Ectodermal cell (in vitro differentiated cells): ENCODE results near the gene PABPN1.
A peak's percentile ranks its signal among the peaks of the same experiment; 100 is the strongest.

Source experiments
- H3K27ac ChIP-seq: 2 replicates; pipeline ENCODE4 v1.7.0; 2013; ENCODE audit warnings: mild to moderate bottlenecking, low read depth, low read length; ENCODE audit not compliant: insufficient read depth, poor library complexity, severe bottlenecking
- H3K27me3 ChIP-seq: 2 replicates; pipeline ENCODE4 v1.7.0; 2013; ENCODE audit warnings: mild to moderate bottlenecking, low read length; ENCODE audit not compliant: insufficient read depth, control insufficient read depth, poor library complexity, severe bottlenecking
- H3K36me3 ChIP-seq: one replicate; pipeline ENCODE4 v1.7.0; 2013; ENCODE audit warnings: low read length; ENCODE audit not compliant: control insufficient read depth, insufficient read depth
- H3K4me1 ChIP-seq: one replicate; pipeline ENCODE4 v1.7.0; 2013; ENCODE audit warnings: low read length; ENCODE audit not compliant: control insufficient read depth, insufficient read depth
- H3K4me3 ChIP-seq: 2 replicates; pipeline ENCODE4 v1.7.0; 2013; ENCODE audit warnings: low read depth, low read length, control low read depth; ENCODE audit not compliant: insufficient read depth
- H3K9me3 ChIP-seq: 2 replicates; pipeline ENCODE4 v1.7.0; 2013; ENCODE audit warnings: mild to moderate bottlenecking, low read length, moderate library complexity; ENCODE audit not compliant: control insufficient read depth
- WGBS, 2 experiments: methylation state at CpG; one replicate each; pipeline ENCODE4 v1.1.7; 2013; ENCODE audit warnings: missing lambda C conversion rate in 2 of 2; 5-methylcytosine and 5-hydroxymethylcytosine counted together

The PABPN1 gene

GRCh38 chr14:23351681-23352505 lies 30.6 kb downstream of the PABPN1 start:
- H3K9me3 ChIP-seq, result no peaks in the 10 kb centered on the region
- no peaks in the 10 kb centered on the region for H3K4me1 ChIP-seq
- WGBS, 2 experiments, result 7 to 8% methylated on average over 61 of the region's 61 CpGs
- peak overlapping the region; percentile 67 for H3K4me3 ChIP-seq
- H3K36me3 ChIP-seq, result no peaks in the 10 kb centered on the region
- peak overlapping the region; percentile 68 for H3K27ac ChIP-seq
- H3K27me3 ChIP-seq, result peaks cover 9% of the 10 kb centered on the region

DNA sequence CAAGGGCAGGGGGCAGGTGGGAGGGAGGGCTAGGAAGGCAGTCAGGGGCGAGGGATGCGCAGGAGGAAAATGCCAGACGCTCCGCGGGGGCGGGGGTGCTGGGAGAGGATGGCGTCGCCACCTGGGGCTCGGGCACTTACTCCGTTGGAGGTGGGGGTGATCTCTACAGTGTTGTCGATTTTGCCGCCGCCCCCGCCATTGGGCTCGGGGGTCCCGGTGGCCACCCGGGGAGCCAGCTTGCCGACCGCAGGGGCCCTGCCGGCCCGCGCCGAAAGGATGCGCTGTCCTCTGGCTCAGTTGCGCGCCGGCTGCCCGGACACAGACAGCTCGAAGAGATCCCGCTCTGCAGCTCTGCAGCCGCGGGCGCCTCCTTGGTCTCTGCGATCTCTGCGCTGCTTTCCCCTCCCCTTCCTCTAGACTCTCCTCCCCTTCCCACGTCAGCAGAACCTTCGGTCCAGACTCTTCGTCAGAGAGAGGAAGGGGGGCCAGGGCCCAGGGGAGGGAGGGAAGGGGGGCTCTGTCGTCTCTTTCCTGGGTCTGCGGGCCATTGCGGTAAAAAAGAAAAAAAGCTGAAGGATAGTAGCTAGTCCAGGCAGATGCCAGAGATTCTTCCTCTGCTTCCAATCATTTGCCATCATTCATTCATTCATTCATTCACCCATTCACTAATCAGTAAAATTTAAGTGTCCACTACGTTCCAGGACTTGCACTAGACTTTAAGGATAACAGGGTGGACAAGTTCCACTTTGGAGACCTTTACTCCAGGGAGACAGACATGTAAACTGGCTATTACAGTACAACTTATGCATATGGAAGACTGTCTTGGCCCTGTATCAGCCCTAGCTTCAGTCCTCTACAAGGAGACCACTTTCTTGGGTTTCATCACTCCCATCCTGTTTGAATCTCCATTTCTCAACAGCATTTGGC lies 31.5 kb downstream of the PABPN1 start, which contains the start of gene SLC22A17:
SLC22A17 (minus strand) TSS at position 382 of the 927 bp plus-strand sequence.
- WGBS, 2 experiments, result 2% methylated on average over 41 to 42 of the region's 42 CpGs
- Histone ChIP-seq H3K4me3 (peak within 1 kb of the TSS; percentile 67), H3K36me3 (peaks cover 7% of the 10 kb centered on the region), H3K9me3 (no peaks in the 10 kb centered on the region), H3K27ac (peak within 1 kb of the TSS; percentile 68), H3K4me1 (no peaks in the 10 kb centered on the region), H3K27me3 (peaks cover 9% of the 10 kb centered on the region)

GRCh38 chr14:23353433-23353780 lies 32.1 kb downstream of the PABPN1 start:
- H3K4me3 ChIP-seq, result no peak overlapping the region
- 87 to 91% methylated on average over 5 of the region's 5 CpGs for WGBS, 2 experiments
- no peaks in the 10 kb centered on the region for H3K9me3 ChIP-seq
- peaks cover 7% of the 10 kb centered on the region for H3K36me3 ChIP-seq
- H3K4me1 ChIP-seq, result no peaks in the 10 kb centered on the region
- no peak overlapping the region for H3K27ac ChIP-seq
- H3K27me3 ChIP-seq, result peaks cover 9% of the 10 kb centered on the region

GRCh38 chr14:23354990-23355389 lies 33.7 kb downstream of the PABPN1 start:
- H3K36me3 ChIP-seq, result peaks cover 16% of the 10 kb centered on the region
- H3K4me3 ChIP-seq, result no peak overlapping the region
- H3K9me3 ChIP-seq, result no peaks in the 10 kb centered on the region
- 92 to 95% methylated on average over 5 to 6 of the region's 6 CpGs for WGBS, 2 experiments
- H3K27ac ChIP-seq, result no peak overlapping the region
- H3K27me3 ChIP-seq, result peaks cover 9% of the 10 kb centered on the region
- H3K4me1 ChIP-seq, result no peaks in the 10 kb centered on the region

DNA sequence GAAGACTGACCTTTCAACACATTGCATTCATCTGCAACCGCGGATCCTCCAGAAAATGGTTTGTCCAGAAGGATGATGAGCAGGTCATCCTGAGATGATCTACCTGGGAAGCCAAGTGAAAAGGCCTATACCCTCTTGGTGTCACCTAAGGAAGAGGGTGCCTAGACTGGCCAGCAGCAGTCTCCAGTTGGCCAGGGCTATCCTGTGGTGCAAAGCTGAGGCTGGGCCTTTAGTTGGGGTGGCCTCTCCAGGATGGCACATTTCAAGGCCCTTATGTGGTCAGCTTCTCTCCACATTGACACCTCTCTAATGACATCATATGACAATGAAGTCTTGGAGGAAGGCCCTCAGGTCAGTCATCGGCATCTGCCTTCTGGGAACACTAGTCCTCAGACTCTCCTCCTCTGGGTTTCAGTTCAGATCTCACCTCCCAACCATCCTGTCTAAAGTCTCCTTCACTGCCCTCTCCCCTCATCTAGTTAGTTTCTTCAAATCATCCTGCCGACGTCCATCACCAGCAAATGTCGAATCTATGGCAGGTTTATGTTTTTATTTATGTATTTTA lies 34.7 kb downstream of the PABPN1 start:
- Histone ChIP-seq H3K27me3 (peaks cover 9% of the 10 kb centered on the region), H3K4me1 (peaks cover 3% of the 10 kb centered on the region), H3K9me3 (no peaks in the 10 kb centered on the region), H3K4me3 (no peak overlapping the region), H3K36me3 (peaks cover 17% of the 10 kb centered on the region), H3K27ac (no peak overlapping the region)
- WGBS, 2 experiments, result 95 to 97% methylated on average over 3 to 6 of the region's 6 CpGs

DNA sequence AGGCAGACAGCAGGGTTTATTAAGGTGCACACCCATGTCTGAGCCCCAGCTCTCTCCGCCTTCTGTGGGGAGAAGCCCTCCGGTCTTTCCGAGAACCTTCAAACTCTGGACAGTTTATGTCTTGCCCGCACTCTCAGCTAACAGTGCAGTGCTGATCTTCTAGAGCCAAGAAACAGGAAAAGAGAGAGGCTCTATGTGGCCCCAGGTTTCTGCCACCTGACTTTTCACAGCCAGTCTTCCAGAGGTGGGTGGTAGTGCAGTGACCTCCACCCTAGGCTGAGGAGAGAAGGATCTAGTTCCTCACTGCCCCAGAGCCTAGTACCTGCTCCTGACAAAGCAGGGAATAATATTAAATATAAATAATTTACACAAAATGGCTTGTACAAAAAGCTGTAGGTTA lies 35.4 kb downstream of the PABPN1 start:
- peaks cover 3% of the 10 kb centered on the region for H3K27me3 ChIP-seq
- H3K4me1 ChIP-seq, result peaks cover 9% of the 10 kb centered on the region
- WGBS, 2 experiments, result 96 to 98% methylated on average over 4 of the region's 4 CpGs

GRCh38 chr14:23357261-23357660 lies 36.0 kb downstream of the PABPN1 start:
- Histone ChIP-seq H3K36me3 (peaks cover 20% of the 10 kb centered on the region), H3K4me1 (peaks cover 15% of the 10 kb centered on the region), H3K4me3 (no peak overlapping the region), H3K27me3 (no peaks in the 10 kb centered on the region), H3K27ac (no peak overlapping the region), H3K9me3 (no peaks in the 10 kb centered on the region)
- WGBS, 2 experiments, result 95% methylated on average over 8 of the region's 8 CpGs

More for the DNA sequence above, 35.4 kb downstream of the PABPN1 start:
- Histone ChIP-seq H3K27ac (no peak overlapping the region), H3K4me3 (no peak overlapping the region), H3K9me3 (no peaks in the 10 kb centered on the region), H3K36me3 (peaks cover 20% of the 10 kb centered on the region)

- H3K27ac ChIP-seq, result no peak overlapping the region
- peaks cover 20% of the 10 kb centered on the region for H3K36me3 ChIP-seq
- peaks cover 16% of the 10 kb centered on the region for H3K4me1 ChIP-seq
- 95 to 96% methylated on average over 3 of the region's 3 CpGs for WGBS, 2 experiments
- no peak overlapping the region for H3K4me3 ChIP-seq
- H3K9me3 ChIP-seq, result no peaks in the 10 kb centered on the region
- no peaks in the 10 kb centered on the region for H3K27me3 ChIP-seq
Observed at GRCh38 chr14:23358042-23358441, 36.8 kb downstream of the PABPN1 start.

GRCh38 chr14:23358553-23359166 lies 37.4 kb downstream of the PABPN1 start:
- H3K9me3 ChIP-seq, result no peaks in the 10 kb centered on the region
- H3K27me3 ChIP-seq, result no peaks in the 10 kb centered on the region
- 95 to 97% methylated on average over 12 of the region's 12 CpGs for WGBS, 2 experiments
- no peak overlapping the region for H3K4me3 ChIP-seq
- H3K4me1 ChIP-seq, result peaks cover 23% of the 10 kb centered on the region
- no peak overlapping the region for H3K27ac ChIP-seq
- H3K36me3 ChIP-seq, result peaks cover 20% of the 10 kb centered on the region
